Measurements from ENCODE around the gene SEC62.

SEC62 gene

GRCh38 chr3:169948559-169949448, 17.8 kb upstream of the SEC62 start:
- H3K4me3 ChIP-seq (ENCODE audit: low read length), result no peak overlapping the region
- H3K9ac ChIP-seq (ENCODE audit: low read depth, low read length), result no peak overlapping the region
- no peaks in the 10 kb centered on the region for H3K36me3 ChIP-seq (ENCODE audit: insufficient read depth, low read depth, low read length)
- no peaks in the 10 kb centered on the region for H3K9me3 ChIP-seq (ENCODE audit: insufficient read depth, low read depth, low read length)
- no peak overlapping the region for H3K27ac ChIP-seq (ENCODE audit: low read length)
- no peaks in the 10 kb centered on the region for H3K27me3 ChIP-seq (ENCODE audit: insufficient read depth, low read length)
- H3K4me1 ChIP-seq (ENCODE audit: insufficient read depth, low read length), result no peaks in the 10 kb centered on the region

GRCh38 chr3:169952045-169952444, 14.6 kb upstream of the SEC62 start:
- no peak overlapping the region for H3K27ac ChIP-seq (ENCODE audit: low read length)
- no peaks in the 10 kb centered on the region for H3K36me3 ChIP-seq (ENCODE audit: insufficient read depth, low read depth, low read length)
- no peak overlapping the region for H3K4me3 ChIP-seq (ENCODE audit: low read length)
- no peak overlapping the region for H3K9ac ChIP-seq (ENCODE audit: low read depth, low read length)
- H3K4me1 ChIP-seq (ENCODE audit: insufficient read depth, low read length), result no peaks in the 10 kb centered on the region
- no peaks in the 10 kb centered on the region for H3K27me3 ChIP-seq (ENCODE audit: insufficient read depth, low read length)
- no peaks in the 10 kb centered on the region for H3K9me3 ChIP-seq (ENCODE audit: insufficient read depth, low read depth, low read length)

- no peaks in the 10 kb centered on the region for H3K9me3 ChIP-seq (ENCODE audit: insufficient read depth, low read depth, low read length)
- H3K9ac ChIP-seq (ENCODE audit: low read depth, low read length), result no peak overlapping the region
- no peaks in the 10 kb centered on the region for H3K4me1 ChIP-seq (ENCODE audit: insufficient read depth, low read length)
- H3K27ac ChIP-seq (ENCODE audit: low read length), result no peak overlapping the region
- H3K27me3 ChIP-seq (ENCODE audit: insufficient read depth, low read length), result no peaks in the 10 kb centered on the region
- H3K4me3 ChIP-seq (ENCODE audit: low read length), result no peak overlapping the region
- no peaks in the 10 kb centered on the region for H3K36me3 ChIP-seq (ENCODE audit: insufficient read depth, low read depth, low read length)
These were observed 13.0 kb upstream of the SEC62 start for GRCh38 chr3:169953462-169954141.

- H3K27me3 ChIP-seq (ENCODE audit: insufficient read depth, low read length), result no peaks in the 10 kb centered on the region
- no peaks in the 10 kb centered on the region for H3K9me3 ChIP-seq (ENCODE audit: insufficient read depth, low read depth, low read length)
- H3K4me3 ChIP-seq (ENCODE audit: low read length), result no peak overlapping the region
- H3K4me1 ChIP-seq (ENCODE audit: insufficient read depth, low read length), result no peaks in the 10 kb centered on the region
- H3K36me3 ChIP-seq (ENCODE audit: insufficient read depth, low read depth, low read length), result no peaks in the 10 kb centered on the region
- H3K27ac ChIP-seq (ENCODE audit: low read length), result no peak overlapping the region
- no peak overlapping the region for H3K9ac ChIP-seq (ENCODE audit: low read depth, low read length)
These were observed 12.4 kb upstream of the SEC62 start for GRCh38 chr3:169954142-169954756.

- no peaks in the 10 kb centered on the region for H3K4me1 ChIP-seq (ENCODE audit: insufficient read depth, low read length)
- no peaks in the 10 kb centered on the region for H3K27me3 ChIP-seq (ENCODE audit: insufficient read depth, low read length)
- H3K9me3 ChIP-seq (ENCODE audit: insufficient read depth, low read depth, low read length), result no peaks in the 10 kb centered on the region
- H3K9ac ChIP-seq (ENCODE audit: low read depth, low read length), result no peak overlapping the region
- no peak overlapping the region for H3K4me3 ChIP-seq (ENCODE audit: low read length)
- no peak overlapping the region for H3K27ac ChIP-seq (ENCODE audit: low read length)
- H3K36me3 ChIP-seq (ENCODE audit: insufficient read depth, low read depth, low read length), result no peaks in the 10 kb centered on the region
These were observed 11.2 kb upstream of the SEC62 start for GRCh38 chr3:169955406-169955805.

- H3K27ac ChIP-seq (ENCODE audit: low read length), result no peak overlapping the region
- H3K9ac ChIP-seq (ENCODE audit: low read depth, low read length), result no peak overlapping the region
- peaks cover 11% of the 10 kb centered on the region; the same call in 1 of the 2 replicates for H3K4me1 ChIP-seq (ENCODE audit: insufficient read depth, low read length)
- H3K4me3 ChIP-seq (ENCODE audit: low read length), result no peak overlapping the region
- H3K27me3 ChIP-seq (ENCODE audit: insufficient read depth, low read length), result no peaks in the 10 kb centered on the region
- H3K9me3 ChIP-seq (ENCODE audit: insufficient read depth, low read depth, low read length), result no peaks in the 10 kb centered on the region
- peaks cover 3% of the 10 kb centered on the region; the same call in 1 of the 2 replicates for H3K36me3 ChIP-seq (ENCODE audit: insufficient read depth, low read depth, low read length)
These were observed 2.4 kb upstream of the SEC62 start for GRCh38 chr3:169964176-169964575.

GRCh38 chr3:169965562-169966427, 812 bp upstream of the SEC62 start:
- H3K4me3 ChIP-seq (ENCODE audit: low read length), result peak overlapping the region; percentile 85
- H3K4me1 ChIP-seq (ENCODE audit: insufficient read depth, low read length), result peaks cover 11% of the 10 kb centered on the region; the same call in 1 of the 2 replicates
- H3K9me3 ChIP-seq (ENCODE audit: insufficient read depth, low read depth, low read length), result no peaks in the 10 kb centered on the region
- H3K9ac ChIP-seq (ENCODE audit: low read depth, low read length), result peak overlapping the region; percentile 86
- no peak overlapping the region for H3K27ac ChIP-seq (ENCODE audit: low read length)
- no peaks in the 10 kb centered on the region for H3K27me3 ChIP-seq (ENCODE audit: insufficient read depth, low read length)
- peaks cover 13% of the 10 kb centered on the region; the same call in 1 of the 2 replicates for H3K36me3 ChIP-seq (ENCODE audit: insufficient read depth, low read depth, low read length)

- peaks cover 11% of the 10 kb centered on the region; the same call in 1 of the 2 replicates for H3K4me1 ChIP-seq (ENCODE audit: insufficient read depth, low read length)
- H3K4me3 ChIP-seq (ENCODE audit: low read length), result peak overlapping the region; percentile 85
- no peaks in the 10 kb centered on the region for H3K27me3 ChIP-seq (ENCODE audit: insufficient read depth, low read length)
- no peak overlapping the region for H3K27ac ChIP-seq (ENCODE audit: low read length)
- peaks cover 13% of the 10 kb centered on the region; the same call in 1 of the 2 replicates for H3K36me3 ChIP-seq (ENCODE audit: insufficient read depth, low read depth, low read length)
- H3K9ac ChIP-seq (ENCODE audit: low read depth, low read length), result peak overlapping the region; percentile 86
- no peaks in the 10 kb centered on the region for H3K9me3 ChIP-seq (ENCODE audit: insufficient read depth, low read depth, low read length)
These were observed 626 bp downstream of the SEC62 start for GRCh38 chr3:169966951-169967915.

- Histone ChIP-seq H3K9me3 (ENCODE audit: insufficient read depth, low read depth, low read length) (no peaks in the 10 kb centered on the region), H3K27me3 (ENCODE audit: insufficient read depth, low read length) (no peaks in the 10 kb centered on the region), H3K36me3 (ENCODE audit: insufficient read depth, low read depth, low read length) (peaks cover 13% of the 10 kb centered on the region; the same call in 1 of the 2 replicates), H3K4me1 (ENCODE audit: insufficient read depth, low read length) (peaks cover 11% of the 10 kb centered on the region; the same call in 1 of the 2 replicates), H3K4me3 (ENCODE audit: low read length) (peak overlapping the region; percentile 85), H3K27ac (ENCODE audit: low read length) (no peak overlapping the region), H3K9ac (ENCODE audit: low read depth, low read length) (peak overlapping the region; percentile 86; the same call in 1 of the 2 replicates)
These were observed 1.7 kb downstream of the SEC62 start for GRCh38 chr3:169968224-169968885.
